ENCODE results near the gene PROK1. TPM values are rescaled to one million over a fixed set of nuclear protein-coding genes. Genes with fewer than 3 reads are reported as not detected.
"Not testable (repeated sequence)": the region's sequence is repeated elsewhere in the genome, so short reads cannot be mapped to it uniquely, and the experiment has no call there.

PROK1 gene
- total RNA-seq, 1 donor from 2014 or later = 0.15 TPM

- intact Hi-C loops (cut with micrococcal nuclease) = no loop called here
Measured at GRCh38 chr1:110433213-110433612, 17.7 kb upstream of the PROK1 start.

GRCh38 chr1:110433803-110434202 lies 17.1 kb upstream of the PROK1 start:
- intact Hi-C loops (cut with micrococcal nuclease) = no loop called here

GRCh38 chr1:110434946-110435345 lies 16.0 kb upstream of the PROK1 start:
- intact Hi-C loops (cut with micrococcal nuclease) = no loop called here

GRCh38 chr1:110436635-110437034 lies 14.3 kb upstream of the PROK1 start:
- intact Hi-C loops (cut with micrococcal nuclease) = no loop called here

GRCh38 chr1:110437645-110438299 lies 13.2 kb upstream of the PROK1 start:
- intact Hi-C loops (cut with micrococcal nuclease) = not testable (repeated sequence)

- intact Hi-C loops (cut with micrococcal nuclease) = no loop called here
Measured at GRCh38 chr1:110438893-110439292, 12.1 kb upstream of the PROK1 start.

- intact Hi-C loops (cut with micrococcal nuclease) = not testable (repeated sequence)
Measured at GRCh38 chr1:110439873-110440272, 11.1 kb upstream of the PROK1 start.

- intact Hi-C loops (cut with micrococcal nuclease) = no loop called here
Measured at GRCh38 chr1:110440877-110441276, 10.1 kb upstream of the PROK1 start.

- intact Hi-C loops (cut with micrococcal nuclease) = no loop called here
Measured at GRCh38 chr1:110441888-110442287, 9.1 kb upstream of the PROK1 start.

GRCh38 chr1:110443451-110443850 lies 7.5 kb upstream of the PROK1 start:
- intact Hi-C loops (cut with micrococcal nuclease) = no loop called here

- intact Hi-C loops (cut with micrococcal nuclease) = no loop called here
Measured at GRCh38 chr1:110444561-110444960, 6.4 kb upstream of the PROK1 start.

- intact Hi-C loops (cut with micrococcal nuclease) = no loop called here
Measured at GRCh38 chr1:110449661-110450651, 993 bp upstream of the PROK1 start.

- intact Hi-C loops (cut with micrococcal nuclease) = no loop called here
Measured at GRCh38 chr1:110452330-110452729, 1.4 kb downstream of the PROK1 start.

- intact Hi-C loops (cut with micrococcal nuclease) = no loop called here
Measured at GRCh38 chr1:110453829-110454228, 2.9 kb downstream of the PROK1 start.

GRCh38 chr1:110454328-110454727 lies 3.4 kb downstream of the PROK1 start:
- intact Hi-C loops (cut with micrococcal nuclease) = no loop called here

GRCh38 chr1:110455151-110455550 lies 4.2 kb downstream of the PROK1 start:
- intact Hi-C loops (cut with micrococcal nuclease) = no loop called here

- intact Hi-C loops (cut with micrococcal nuclease) = no loop called here
Measured at GRCh38 chr1:110457206-110457605, 6.3 kb downstream of the PROK1 start.

GRCh38 chr1:110460253-110461220 lies 9.6 kb downstream of the PROK1 start:
- intact Hi-C loops (cut with micrococcal nuclease) = loop anchor here (1.0 kb wide), 9 partner anchors 36 to 407 kb away; partner anchors contain the start of gene LAMTOR5

- intact Hi-C loops (cut with micrococcal nuclease) = no loop called here
Measured at GRCh38 chr1:110462093-110462492, 11.1 kb downstream of the PROK1 start.

- intact Hi-C loops (cut with micrococcal nuclease) = no loop called here
Measured at GRCh38 chr1:110462964-110463363, 12.0 kb downstream of the PROK1 start.

- intact Hi-C loops (cut with micrococcal nuclease) = no loop called here
Measured at GRCh38 chr1:110463725-110464124, 12.8 kb downstream of the PROK1 start.
